H1 (cell line): ENCODE data around the gene PDP2. TPM values are rescaled to one million over a fixed set of nuclear protein-coding genes. Genes with fewer than 3 reads are reported as not detected.

ENCODE experiments used
- CTCF ChIA-PET: fragments of 300-600 bp; sonication (Branson Sonifier 250); formaldehyde crosslinking; loops from one replicate; lab custom pipeline; 2021; ENCODE audit not compliant: partially characterized antibody; lab: Charles Lee
- POLR2A ChIA-PET: fragments of 300-600 bp; sonication (Branson Sonifier 250); formaldehyde crosslinking; loops from one replicate; lab custom pipeline; 2021; ENCODE audit warnings: inconsistent platforms; ENCODE audit not compliant: partially characterized antibody; lab: Charles Lee
- DNase-seq, 2 experiments: peaks; one replicate each; pipeline versions ENCODE4 v3.0.0 to v3.0.0-alpha.2; 2010 to 2022; ENCODE audit warnings: low spot score in 2 of 2, low read depth in 1 of 2, mixed read lengths in 1 of 2
- FAIRE-seq: peaks from 2 replicates; lab custom pipeline; 2011; peaks lifted over from hg19 to GRCh38; lab: Jason Lieb, UNC
- H2AFZ ChIP-seq: 2 replicates; pipeline ENCODE4 v1.8.1; 2012; ENCODE audit warnings: low read length, inconsistent platforms
- H2AK5ac ChIP-seq: 2 replicates; pipeline ENCODE4 v1.6.1; 2013; ENCODE audit warnings: low read depth, low read length
- H2BK120ac ChIP-seq: replicated peaks from 2 replicates; pipeline ENCODE3; 2013; ENCODE audit warnings: low read depth, low read length, inconsistent platforms
- H2BK12ac ChIP-seq: 2 replicates; pipeline ENCODE4 v1.6.1; 2013; ENCODE audit warnings: low read depth, low read length
- H2BK15ac ChIP-seq: 2 replicates; pipeline ENCODE4 v1.6.1; 2013; ENCODE audit warnings: low read length
- H2BK20ac ChIP-seq: 2 replicates; pipeline ENCODE4 v1.6.1; 2013; ENCODE audit warnings: low read length
- H2BK5ac ChIP-seq: 2 replicates; pipeline ENCODE4 v1.6.1; 2013; ENCODE audit warnings: low read depth, low read length
- H3K14ac ChIP-seq: 2 replicates; pipeline ENCODE4 v1.6.1; 2013; ENCODE audit warnings: inconsistent platforms; ENCODE audit not compliant: insufficient read length
- H3K18ac ChIP-seq: 2 replicates; pipeline ENCODE4 v1.6.1; 2013; ENCODE audit warnings: low read length; ENCODE audit errors: extremely low read depth
- H3K23ac ChIP-seq: 2 replicates; pipeline ENCODE4 v1.6.1; 2013; ENCODE audit warnings: inconsistent platforms; ENCODE audit not compliant: insufficient read length
- H3K23me2 ChIP-seq: 2 replicates; pipeline ENCODE4 v1.6.1; 2013; ENCODE audit warnings: low read depth, low read length
- H3K27ac ChIP-seq: 2 replicates; pipeline ENCODE4 v1.6.1; 2011; ENCODE audit warnings: low read depth, low read length, inconsistent platforms
- H3K27me3 ChIP-seq, 4 experiments: replicated peaks in 1 of 4; 1 replicate in 1 of 4; 2 replicates in 3 of 4; pipeline versions ENCODE4 v1.6.1 to v1.8.1; 2011 to 2013; ENCODE audit warnings: low read length in 3 of 4, mild to moderate bottlenecking in 3 of 4, inconsistent platforms in 2 of 4, mixed read lengths in 2 of 4, moderate library complexity in 1 of 4; ENCODE audit not compliant: control insufficient read depth in 3 of 4, insufficient read depth in 3 of 4; ENCODE audit errors: extremely low read depth in 1 of 4
- H3K36me3 ChIP-seq, 4 experiments: 2 replicates each; pipeline versions ENCODE4 v1.6.1 to v1.8.1; 2011 to 2013; ENCODE audit warnings: mild to moderate bottlenecking in 4 of 4, low read length in 3 of 4, moderate library complexity in 2 of 4, control low read depth in 1 of 4, inconsistent platforms in 1 of 4; ENCODE audit not compliant: insufficient read depth in 4 of 4, control insufficient read depth in 2 of 4
- H3K4ac ChIP-seq: replicated peaks from 2 replicates; pipeline ENCODE3; 2013; ENCODE audit warnings: low read length, low read depth, mixed read lengths, inconsistent platforms; ENCODE audit not compliant: insufficient read length
- H3K4me1 ChIP-seq, 4 experiments: replicated peaks in 1 of 4; 1 replicate in 1 of 4; 2 replicates in 3 of 4; pipeline versions ENCODE4 v1.6.1 to v1.8.1; 2011 to 2013; ENCODE audit warnings: low read length in 3 of 4, inconsistent platforms in 2 of 4, mixed read lengths in 1 of 4; ENCODE audit not compliant: insufficient read depth in 4 of 4, control insufficient read depth in 3 of 4
- H3K4me2 ChIP-seq, 2 experiments: 2 replicates each; pipeline versions ENCODE4 v1.6.1 to v1.8.1; 2011 to 2013; ENCODE audit warnings: low read depth in 2 of 2, low read length in 2 of 2, control low read depth in 1 of 2, inconsistent platforms in 1 of 2, mild to moderate bottlenecking in 1 of 2; ENCODE audit not compliant: insufficient read depth in 1 of 2
- H3K4me3 ChIP-seq, 4 experiments: fragments of 200-600, 300-600 bp in 1 of 4; sonication (generic), shearing (Covaris generic), sonication (Bioruptor Twin) in 1 of 4; 2 replicates each; pipeline versions ENCODE4 v1.5.1 to v1.8.1; 2011 to 2016; ENCODE audit warnings: low read length in 4 of 4, low read depth in 3 of 4, control low read depth in 2 of 4, inconsistent platforms in 2 of 4, mild to moderate bottlenecking in 2 of 4, mixed read lengths in 1 of 4, moderate library complexity in 1 of 4; ENCODE audit not compliant: insufficient read depth in 2 of 4; ENCODE audit errors: extremely low read depth in 1 of 4
- H3K56ac ChIP-seq: replicated peaks from 2 replicates; pipeline ENCODE3; 2013; ENCODE audit warnings: low read depth, mild to moderate bottlenecking, mixed read lengths, low read length, inconsistent platforms; ENCODE audit not compliant: insufficient read length
- H3K79me1 ChIP-seq: 2 replicates; pipeline ENCODE4 v1.6.1; 2013; ENCODE audit warnings: low read depth, low read length, control low read depth
- H3K79me2 ChIP-seq, 2 experiments: 2 replicates each; pipeline versions ENCODE4 v1.6.1 to v1.8.1; 2012 to 2013; ENCODE audit warnings: low read length in 2 of 2, mild to moderate bottlenecking in 2 of 2, inconsistent platforms in 1 of 2; ENCODE audit not compliant: insufficient read depth in 2 of 2, control insufficient read depth in 1 of 2
- H3K9ac ChIP-seq, 4 experiments: replicated peaks in 1 of 4; 1 replicate in 1 of 4; 2 replicates in 3 of 4; pipeline versions ENCODE4 v1.6.1 to v1.8.1; 2011 to 2013; ENCODE audit warnings: low read depth in 3 of 4, low read length in 3 of 4, control low read depth in 2 of 4, mild to moderate bottlenecking in 2 of 4, moderate library complexity in 2 of 4, inconsistent platforms in 1 of 4; ENCODE audit errors: extremely low read depth in 1 of 4
- H3K9me3 ChIP-seq, 2 experiments: 2 replicates each; pipeline versions ENCODE4 v1.6.1 to v1.8.1; 2012 to 2013; ENCODE audit warnings: mild to moderate bottlenecking in 2 of 2, moderate library complexity in 2 of 2, control low read depth in 1 of 2, inconsistent platforms in 1 of 2, low read depth in 1 of 2, low read length in 1 of 2, mixed read lengths in 1 of 2; ENCODE audit not compliant: insufficient read depth in 2 of 2
- H4K20me1 ChIP-seq, 2 experiments: replicated peaks in 1 of 2; 2 replicates each; pipeline versions ENCODE3 to v1.8.1; 2011 to 2013; ENCODE audit warnings: inconsistent platforms in 2 of 2, low read length in 2 of 2, mild to moderate bottlenecking in 1 of 2; ENCODE audit not compliant: insufficient read depth in 2 of 2, control insufficient read depth in 1 of 2
- H4K5ac ChIP-seq: 2 replicates; pipeline ENCODE4 v1.6.1; 2013; ENCODE audit warnings: low read length, low read depth, mixed read lengths, inconsistent platforms; ENCODE audit not compliant: insufficient read length
- H4K8ac ChIP-seq: 2 replicates; pipeline ENCODE4 v1.8.0; 2013; ENCODE audit warnings: mild to moderate bottlenecking, moderate library complexity, low read length, inconsistent platforms; ENCODE audit not compliant: insufficient read depth; ENCODE audit errors: extremely low read depth
- H4K91ac ChIP-seq: replicated peaks from 2 replicates; pipeline ENCODE3; 2013; ENCODE audit warnings: low read length, mixed read lengths, inconsistent platforms; ENCODE audit not compliant: insufficient read length
- ATF2 ChIP-seq: IDR thresholded peaks from 2 replicates; pipeline ENCODE4 v1.6.1; 2012; ENCODE audit warnings: low read length, inconsistent platforms
- CREB1 ChIP-seq: IDR thresholded peaks from 2 replicates; pipeline ENCODE4 v1.6.1; 2012; ENCODE audit warnings: inconsistent platforms
- CTCF ChIP-seq, 3 experiments: IDR thresholded peaks; 1 replicate in 2 of 3; 2 replicates in 1 of 3; pipeline versions ENCODE4 v1.5.1 to v1.6.1; 2011; ENCODE audit warnings: low read length in 3 of 3, mild to moderate bottlenecking in 3 of 3, inconsistent platforms in 2 of 3, low read depth in 1 of 3, moderate library complexity in 1 of 3; ENCODE audit not compliant: insufficient read depth in 1 of 3; ENCODE audit errors: control extremely low read depth in 1 of 3
- HDAC2 ChIP-seq, 2 experiments: fragments of 300-600 bp in 1 of 2; sonication (generic) in 1 of 2; IDR thresholded peaks; 2 replicates each; pipeline ENCODE4 v1.6.1; 2011 to 2012; ENCODE audit warnings: low read depth in 2 of 2, low read length in 2 of 2, mild to moderate bottlenecking in 2 of 2, moderate library complexity in 2 of 2, borderline replicate concordance in 1 of 2, inconsistent platforms in 1 of 2
- POU5F1 ChIP-seq: IDR thresholded peaks from 2 replicates; pipeline ENCODE4 v1.6.1; 2011; ENCODE audit warnings: low read depth, mild to moderate bottlenecking, low read length, moderate library complexity
- RBBP5 ChIP-seq: IDR thresholded peaks from 2 replicates; pipeline ENCODE4 v1.7.1; 2012; ENCODE audit warnings: low read depth, mild to moderate bottlenecking, inconsistent platforms, low read length, moderate library complexity, borderline replicate concordance
- SAP30 ChIP-seq: fragments of 300-600 bp; sonication (generic); IDR thresholded peaks from 2 replicates; pipeline ENCODE4 v1.7.1; 2012; ENCODE audit warnings: low read length, moderate library complexity, mild to moderate bottlenecking, inconsistent platforms; ENCODE audit not compliant: insufficient read depth, insufficient replicate concordance
- WGBS, 2 experiments: shearing (Covaris generic) in 1 of 2; methylation state at CpG; one replicate each; pipeline versions ENCODE4 v1.1.6 to v1.1.7; 2013 to 2015; ENCODE audit warnings: low lambda C conversion rate in 2 of 2, mixed read lengths in 2 of 2, inconsistent platforms in 1 of 2, low coverage in 1 of 2, missing lambda C conversion rate in 1 of 2; ENCODE audit not compliant: insufficient replicate concordance in 2 of 2, insufficient coverage in 1 of 2, insufficient read length in 1 of 2; ENCODE audit errors: extremely low coverage in 1 of 2, missing lambda C conversion rate in 1 of 2; 5-methylcytosine and 5-hydroxymethylcytosine counted together
- polyA plus RNA-seq, 7 experiments: library from polyadenylated mRNA; depleted of rRNA in 3 of 7; stranded (reverse) in 5 of 7; unstranded in 2 of 7; fragments of >200 nt in 5 of 7; fragments of 200-250 nt in 2 of 7; gene quantifications; 1 replicate in 5 of 7; 2 replicates in 1 of 7; 4 replicates in 1 of 7; pipeline versions ENCODE4 v1.2.1 to v1.2.3, GENCODE V29; 2011 to 2013; ENCODE audit warnings: missing spikeins in 2 of 7, mixed read lengths in 2 of 7
- total RNA-seq: library from RNA; stranded (reverse); fragmentation: NEBNext Ultra II Directional; extraction: Animal tissue kit (Norgen Biotek cat#: 25700); gene quantifications from 2 replicates; pipeline ENCODE4 v1.2.1, GENCODE V29; 2021

PDP2 gene
- total and polyA plus RNA-seq, 2 of the 8 experiments (the other 6 are each of a cell fraction or from before 2014, with no cell fraction given): 11.7 to 36.5 TPM

- no peaks in the 10 kb centered on the region; the same call in 1 of the 2 replicates for H3K79me1 ChIP-seq
- DNase-seq: no peak
- POLR2A ChIA-PET: interaction anchor here (1.2 to 2.0 kb wide), 2 partner anchors 10 to 51 kb away, joined by 4 to 7 read pairs; partner anchors contain the start of gene PDP2
Measured at GRCh38 chr16:66931665-66932064, 51.4 kb downstream of the PDP2 start.

More at GRCh38 chr16:66931665-66932064, 51.4 kb downstream of the PDP2 start:
- TF ChIP-seq ATF2 (no peak), SAP30 (no peak), CTCF (IDR thresholded peaks at IDR 0.05; ENCODE audit: control extremely low read depth in 1 of 3, insufficient read depth in 1 of 3, low read depth in 1 of 3, low read length in 3 of 3) (no peak), HDAC2 (IDR thresholded peaks at IDR 0.05; ENCODE audit: borderline replicate concordance in 1 of 2, low read depth in 2 of 2, low read length in 2 of 2) (no peak), CREB1 (no peak), POU5F1 (no peak), RBBP5 (no peak)
- H3K14ac ChIP-seq: no peak overlapping the region
- no peak for FAIRE-seq
- H3K4ac ChIP-seq: no peak overlapping the region
- peaks cover 15% of the 10 kb centered on the region; the same call in 1 of the 2 replicates for H3K23me2 ChIP-seq
- peaks cover 0 to 17% (median 11%) of the 10 kb centered on the region in 4 experiments; a peak in 5 of 7 replicates for H3K27me3 ChIP-seq
- H2BK12ac ChIP-seq: no peak overlapping the region
- no peak overlapping the region for H4K5ac ChIP-seq
- no peaks in the 10 kb centered on the region for H3K9me3 ChIP-seq
- H2BK120ac ChIP-seq: no peak overlapping the region
- H4K8ac ChIP-seq: no peak overlapping the region
- H3K4me1 ChIP-seq: peaks cover 0 to 13% (median 8%) of the 10 kb centered on the region in 4 experiments; a peak in 5 of 7 replicates
- H2AK5ac ChIP-seq: no peak overlapping the region
- CTCF ChIA-PET: interaction anchor here (0.7 to 5.5 kb wide), 10 partner anchors 9 to 172 kb away, joined by 3 to 44 read pairs (median 4); no protein-coding TSS in a partner anchor
- no peak overlapping the region for H2BK20ac ChIP-seq
- H3K18ac ChIP-seq: no peak overlapping the region
- H2AFZ ChIP-seq: no peak overlapping the region
- no peak overlapping the region for H3K23ac ChIP-seq
- 96% methylated on average over 2 of the region's 2 CpGs; no CpG with 5 or more reads in 1 of the 2 experiments for WGBS, 2 experiments
- H4K20me1 ChIP-seq: peaks cover 2% of the 10 kb centered on the region in 2 experiments
- H3K56ac ChIP-seq: no peak overlapping the region
- H3K4me2 ChIP-seq: no peak overlapping the region
- H3K79me2 ChIP-seq: no peaks in the 10 kb centered on the region; a peak in 1 of 4 replicates
- no peak overlapping the region for H3K4me3 ChIP-seq
- H3K9ac ChIP-seq: no peak overlapping the region
- no peak overlapping the region for H2BK5ac ChIP-seq
- peaks cover 0 to 3% (median under 1%) of the 10 kb centered on the region in 4 experiments; a peak in 3 of 8 replicates for H3K36me3 ChIP-seq
- no peak overlapping the region for H4K91ac ChIP-seq
- H2BK15ac ChIP-seq: no peak overlapping the region
- no peak overlapping the region for H3K27ac ChIP-seq
